PFSK-1 (cell line): ENCODE measurements around the gene MAPK8IP3.

Source experiments
- FOXP2 ChIP-seq: optimal IDR thresholded peaks from 2 replicates; pipeline ENCODE3; 2011; ENCODE audit warnings: borderline replicate concordance, control low read depth, inconsistent platforms; ENCODE audit not compliant: insufficient read depth; ENCODE audit errors: extremely low read length, extremely low read depth
- POLR2AphosphoS5 ChIP-seq: IDR thresholded peaks from 2 replicates; pipeline ENCODE4 v1.6.1; 2012; ENCODE audit warnings: low read depth, mild to moderate bottlenecking, control low read depth, low read length, moderate library complexity
- REST ChIP-seq, 2 experiments: IDR thresholded peaks; 2 replicates each; pipeline versions ENCODE4 v1.6.1 to v1.8.0; 2011 to 2012; ENCODE audit warnings: low read depth in 2 of 2, low read length in 2 of 2, control low read depth in 1 of 2, inconsistent platforms in 1 of 2, mild to moderate bottlenecking in 1 of 2, moderate library complexity in 1 of 2; ENCODE audit not compliant: insufficient read depth in 1 of 2
- SIN3A ChIP-seq: IDR thresholded peaks from 2 replicates; pipeline ENCODE4 v1.6.1; 2012; ENCODE audit warnings: mild to moderate bottlenecking, low read length, moderate library complexity, borderline replicate concordance; ENCODE audit not compliant: insufficient read depth
- TAF1 ChIP-seq: IDR thresholded peaks from 2 replicates; pipeline ENCODE4 v1.6.1; 2012; ENCODE audit warnings: low read length, control low read depth, borderline replicate concordance; ENCODE audit not compliant: insufficient read depth

The MAPK8IP3 gene

GRCh38 chr16:1785846-1786170 is 79.8 kb downstream of the MAPK8IP3 start:
- TF ChIP-seq REST (IDR thresholded peaks at IDR 0.05; ENCODE audit: insufficient read depth in 1 of 2, low read depth in 2 of 2, low read length in 2 of 2): no peak
- TF ChIP-seq POLR2AphosphoS5: no peak
- no peak for TF ChIP-seq FOXP2
- TF ChIP-seq SIN3A: no peak
- no peak for TF ChIP-seq TAF1

DNA sequence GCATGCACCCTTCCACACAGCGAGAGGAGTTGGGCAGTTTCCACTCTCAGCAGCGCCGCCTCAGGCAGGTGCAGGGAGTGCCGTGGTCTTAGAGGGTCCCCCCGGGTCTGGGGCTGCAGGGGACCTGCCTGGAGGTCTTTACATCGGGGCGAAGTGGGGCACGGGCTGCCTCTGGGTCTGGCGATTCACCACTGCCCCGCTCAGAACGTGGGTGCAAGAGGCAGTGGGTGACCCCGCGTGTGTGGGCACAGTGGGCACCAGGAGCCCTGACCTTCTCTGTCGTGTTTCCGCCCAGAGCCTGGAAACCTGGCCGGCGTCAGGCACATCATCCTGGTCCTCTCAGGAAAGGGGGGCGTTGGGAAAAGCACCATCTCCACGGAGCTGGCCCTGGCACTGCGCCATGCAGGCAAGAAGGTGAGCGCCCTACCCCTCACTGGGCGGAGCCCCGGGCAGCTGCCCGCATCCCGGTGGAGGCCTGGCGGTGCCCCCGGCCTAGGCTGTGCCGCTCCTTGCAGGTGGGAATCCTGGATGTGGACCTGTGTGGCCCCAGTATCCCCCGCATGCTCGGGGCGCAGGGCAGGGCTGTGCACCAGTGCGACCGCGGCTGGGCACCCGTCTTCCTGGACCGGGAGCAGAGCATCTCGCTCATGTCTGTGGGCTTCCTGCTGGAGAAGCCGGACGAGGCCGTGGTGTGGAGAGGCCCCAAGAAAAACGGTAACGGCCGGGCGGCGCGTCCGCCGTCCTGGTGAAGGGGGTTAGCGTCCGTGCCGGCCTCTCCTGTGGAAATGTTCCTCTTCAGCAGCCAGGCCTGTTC is 80.5 kb downstream of the MAPK8IP3 start:
- no peak for TF ChIP-seq POLR2AphosphoS5
- TF ChIP-seq FOXP2: no peak
- TF ChIP-seq REST (IDR thresholded peaks at IDR 0.05; ENCODE audit: insufficient read depth in 1 of 2, low read depth in 2 of 2, low read length in 2 of 2): no peak
- TF ChIP-seq TAF1: no peak
- no peak for TF ChIP-seq SIN3A

DNA sequence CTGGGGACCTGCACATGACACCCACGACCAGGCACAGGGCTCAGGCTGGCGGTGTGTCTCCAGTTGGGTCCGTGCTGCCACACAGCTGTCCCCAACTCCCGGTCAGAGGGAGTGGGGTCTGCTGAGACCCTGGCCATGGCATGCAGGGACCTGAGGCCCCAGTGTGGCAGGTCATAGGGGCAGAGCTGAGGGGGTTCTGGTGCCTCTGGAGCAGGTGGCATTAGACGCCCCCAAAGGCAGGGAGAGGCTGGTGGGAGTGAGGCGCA is 81.0 kb downstream of the MAPK8IP3 start:
- no peak for TF ChIP-seq SIN3A
- TF ChIP-seq FOXP2: no peak
- TF ChIP-seq TAF1: no peak
- no peak for TF ChIP-seq REST (IDR thresholded peaks at IDR 0.05; ENCODE audit: insufficient read depth in 1 of 2, low read depth in 2 of 2, low read length in 2 of 2)
- no peak for TF ChIP-seq POLR2AphosphoS5

DNA sequence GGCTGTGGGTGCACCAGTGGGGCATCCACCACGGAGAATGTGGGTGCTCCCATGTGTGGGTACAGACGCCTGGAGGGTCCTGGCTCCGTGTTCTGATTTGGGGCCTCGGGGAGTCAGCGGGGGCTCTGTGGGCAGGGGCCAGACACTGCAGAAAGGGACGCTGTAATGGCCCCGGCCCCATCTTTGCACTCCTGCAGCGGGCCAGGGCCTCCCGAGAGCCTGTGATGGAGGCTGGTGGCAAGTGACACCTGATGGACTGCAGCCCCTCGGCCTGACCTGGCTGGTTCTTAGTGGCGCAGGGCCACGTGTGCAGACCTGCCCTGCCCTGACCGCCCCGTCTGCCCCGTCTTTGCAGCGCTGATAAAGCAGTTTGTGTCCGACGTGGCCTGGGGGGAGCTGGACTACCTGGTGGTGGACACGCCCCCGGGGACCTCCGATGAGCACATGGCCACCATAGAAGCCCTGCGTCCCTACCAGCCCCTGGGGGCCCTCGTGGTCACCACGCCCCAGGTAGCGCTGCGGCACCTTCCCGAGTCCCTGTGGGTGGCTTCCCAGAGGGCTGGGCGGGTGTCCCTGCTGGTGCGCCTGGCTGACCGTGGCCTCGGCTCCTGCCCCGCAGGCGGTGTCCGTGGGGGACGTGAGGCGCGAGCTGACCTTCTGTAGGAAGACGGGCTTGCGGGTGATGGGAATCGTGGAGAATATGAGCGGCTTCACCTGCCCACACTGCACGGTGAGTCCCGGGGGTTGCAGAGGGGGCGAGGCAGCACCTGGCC is 81.5 kb downstream of the MAPK8IP3 start:
- TF ChIP-seq FOXP2 (no peak), POLR2AphosphoS5 (no peak), SIN3A (no peak), REST (IDR thresholded peaks at IDR 0.05; ENCODE audit: insufficient read depth in 1 of 2, low read depth in 2 of 2, low read length in 2 of 2) (no peak), TAF1 (no peak)
